SK-N-MC (cell line): Measurements from ENCODE around the gene INO80B.

Experiments
- DNase-seq: peaks from one replicate; pipeline ENCODE4 v3.0.0-alpha.2; 2011; ENCODE audit warnings: low read depth, low spot score
- H3K27ac ChIP-seq: fragments of 200-600 bp; sonication (generic); 2 replicates; pipeline ENCODE4 v1.5.1; 2016; ENCODE audit warnings: mixed run types
- H3K36me3 ChIP-seq: fragments of 200-600 bp; sonication (generic); 2 replicates; pipeline ENCODE4 v1.6.1; 2017; ENCODE audit warnings: antibody characterized with exemption, low read length, mixed read lengths; ENCODE audit not compliant: insufficient read depth
- H3K4me3 ChIP-seq: fragments of 200-600 bp; sonication (generic); 2 replicates; pipeline ENCODE4 v1.5.1; 2016
- H3K9ac ChIP-seq: fragments of 200-600 bp; sonication (generic); 2 replicates; pipeline ENCODE4 v1.8.0; 2017; ENCODE audit warnings: mixed run types, mixed read lengths; ENCODE audit not compliant: insufficient read length
- H3K9me3 ChIP-seq: fragments of 200-600 bp; sonication (generic); 2 replicates; pipeline ENCODE4 v1.6.1; 2017; ENCODE audit warnings: low read depth, mild to moderate bottlenecking, antibody characterized with exemption, low read length, moderate library complexity, mixed read lengths
- EZH2 ChIP-seq: fragments of 200-600 bp; sonication (generic); IDR thresholded peaks from one replicate; pipeline ENCODE4 v1.6.1; 2017; ENCODE audit warnings: antibody characterized with exemption
- FOXP2 ChIP-seq: optimal IDR thresholded peaks from 2 replicates; pipeline ENCODE3; 2011; ENCODE audit warnings: mild to moderate bottlenecking, moderate library complexity; ENCODE audit not compliant: insufficient read depth; ENCODE audit errors: extremely low read length, control extremely low read depth
- POLR2AphosphoS5 ChIP-seq: IDR thresholded peaks from 2 replicates; pipeline ENCODE4 v1.6.1; 2012; ENCODE audit warnings: mild to moderate bottlenecking, low read depth, low read length, borderline replicate concordance

The INO80B gene

GRCh38 chr2:74471332-74472065 is 16.6 kb downstream of the INO80B start:
- TF ChIP-seq EZH2, result no peak
- no peak for TF ChIP-seq FOXP2
- TF ChIP-seq POLR2AphosphoS5, result no peak
- Histone ChIP-seq H3K9ac (peak overlapping the region; percentile 95), H3K4me3 (peak overlapping the region; percentile 98), H3K36me3 (peaks cover 15% of the 10 kb centered on the region; the same call in 1 of the 2 replicates), H3K9me3 (no peaks in the 10 kb centered on the region), H3K27ac (peak overlapping the region; percentile 92)
- no peak for DNase-seq

- peak; percentile 74 for DNase-seq
- TF ChIP-seq FOXP2, result peak; percentile 75
- TF ChIP-seq POLR2AphosphoS5, result peak; percentile 99
- no peak for TF ChIP-seq EZH2
- Histone ChIP-seq H3K9ac (peak within 1 kb of the TSS; percentile 95), H3K27ac (peak within 1 kb of the TSS; percentile 92), H3K4me3 (peak within 1 kb of the TSS; percentile 98), H3K36me3 (peaks cover 15% of the 10 kb centered on the region; the same call in 1 of the 2 replicates), H3K9me3 (no peaks in the 10 kb centered on the region)
Observed at GRCh38 chr2:74472086-74472944, 17.4 kb downstream of the INO80B start, which contains the start of gene MRPL53. TSS of gene MRPL53 (minus strand) at chr2:74472680. CDS start at chr2:74472660, 20 bp downstream.

- Histone ChIP-seq H3K36me3 (peaks cover 18% of the 10 kb centered on the region; the same call in 1 of the 2 replicates), H3K9ac (peak overlapping the region; percentile 95), H3K4me3 (peak overlapping the region; percentile 98), H3K9me3 (no peaks in the 10 kb centered on the region), H3K27ac (peak overlapping the region; percentile 92)
- DNase-seq, result peak; percentile 18
- TF ChIP-seq POLR2AphosphoS5 (no peak), EZH2 (no peak)
Observed at GRCh38 chr2:74472945-74473258, 18.0 kb downstream of the INO80B start.

GRCh38 chr2:74474481-74474880 is 19.6 kb downstream of the INO80B start:
- TF ChIP-seq FOXP2 (no peak), POLR2AphosphoS5 (no peak), EZH2 (no peak)
- Histone ChIP-seq H3K9ac (no peak overlapping the region), H3K36me3 (peaks cover 18% of the 10 kb centered on the region; the same call in 1 of the 2 replicates), H3K27ac (no peak overlapping the region), H3K4me3 (no peak overlapping the region), H3K9me3 (no peaks in the 10 kb centered on the region)
- no peak for DNase-seq

- no peak for DNase-seq
- Histone ChIP-seq H3K36me3 (peaks cover 18% of the 10 kb centered on the region; the same call in 1 of the 2 replicates), H3K27ac (no peak overlapping the region), H3K4me3 (no peak overlapping the region), H3K9me3 (no peaks in the 10 kb centered on the region), H3K9ac (no peak overlapping the region)
- TF ChIP-seq FOXP2, result no peak
Observed at GRCh38 chr2:74474899-74475298, 20.0 kb downstream of the INO80B start.

- no peaks in the 10 kb centered on the region for H3K9me3 ChIP-seq
- H3K9ac ChIP-seq, result peak overlapping the region; percentile 82
- no peak for DNase-seq
- H3K4me3 ChIP-seq, result peak overlapping the region; percentile 90
- TF ChIP-seq EZH2 (no peak), POLR2AphosphoS5 (no peak), FOXP2 (no peak)
- no peak overlapping the region for H3K27ac ChIP-seq
- peaks cover 8% of the 10 kb centered on the region; the same call in 1 of the 2 replicates for H3K36me3 ChIP-seq
Observed at GRCh38 chr2:74481431-74481830, 26.5 kb downstream of the INO80B start.

GRCh38 chr2:74481961-74482800 is 27.3 kb downstream of the INO80B start:
- 0 out of 2 replicates have a peak overlapping the region, but pooled peaks have one; percentile 40 for H3K27ac ChIP-seq
- no peak for DNase-seq

More at GRCh38 chr2:74481961-74482800, 27.3 kb downstream of the INO80B start:
- Histone ChIP-seq H3K36me3 (peaks cover 8% of the 10 kb centered on the region; the same call in 1 of the 2 replicates), H3K9ac (peak overlapping the region; percentile 82), H3K4me3 (peak overlapping the region; percentile 90), H3K9me3 (no peaks in the 10 kb centered on the region)
- TF ChIP-seq FOXP2 (no peak), EZH2 (no peak), POLR2AphosphoS5 (no peak)
